SIG-M5 treated with dmso at 0.1 percent for 504 hours (cell line): ENCODE data around the gene TNFRSF8.
A peak's percentile ranks its signal among the peaks of the same experiment; 100 is the strongest.

Experiments
- DNase-seq: peaks from one replicate; lab custom pipeline; 2025; ENCODE audit not compliant: unreplicated experiment; lab: John Stamatoyannopoulos, UW

The TNFRSF8 gene

DNA sequence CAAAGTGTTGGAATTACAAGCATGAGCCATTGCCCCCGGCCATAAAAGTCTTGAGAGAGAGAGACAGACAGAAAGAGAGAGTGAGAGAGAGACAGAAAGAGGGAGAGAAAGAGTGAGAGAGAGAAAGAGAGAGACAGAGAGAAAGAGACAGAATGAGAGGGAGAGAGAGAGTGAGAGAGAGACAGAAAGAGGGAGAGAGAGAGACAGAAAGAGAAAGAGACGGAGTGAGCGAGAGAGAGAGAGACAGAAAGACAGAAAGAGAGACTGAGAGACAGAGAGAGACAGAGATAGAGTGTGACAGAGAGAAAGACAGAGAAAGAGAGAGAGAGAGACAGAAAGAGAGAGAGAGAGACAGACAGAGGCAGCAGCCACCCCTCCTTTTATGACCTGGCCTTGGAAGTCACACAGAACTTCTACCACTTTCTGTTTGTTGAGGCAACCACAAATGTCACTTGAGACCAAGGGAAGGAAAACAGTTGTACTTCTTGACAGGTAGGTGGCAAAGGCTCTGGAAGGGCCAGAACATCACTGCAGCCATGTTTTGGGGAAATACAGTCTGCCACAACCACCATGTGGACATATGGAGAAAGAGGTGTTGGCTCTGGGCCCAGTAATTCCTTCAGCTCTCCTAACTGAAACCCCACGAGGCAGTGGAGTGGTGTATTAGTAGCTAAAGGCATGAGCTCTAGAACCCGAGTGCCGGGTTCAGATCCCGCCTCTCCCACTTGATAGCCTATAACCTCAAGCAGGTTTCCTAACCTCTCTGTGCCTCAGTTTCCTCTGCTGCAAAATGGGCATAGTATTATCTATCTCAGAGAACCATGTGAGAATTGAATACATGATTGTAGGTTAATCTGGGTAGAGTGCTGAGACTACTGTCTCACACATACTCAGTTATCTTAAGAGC, 50.6 kb downstream of the TNFRSF8 start:
- DNase-seq, result no peak

DNA sequence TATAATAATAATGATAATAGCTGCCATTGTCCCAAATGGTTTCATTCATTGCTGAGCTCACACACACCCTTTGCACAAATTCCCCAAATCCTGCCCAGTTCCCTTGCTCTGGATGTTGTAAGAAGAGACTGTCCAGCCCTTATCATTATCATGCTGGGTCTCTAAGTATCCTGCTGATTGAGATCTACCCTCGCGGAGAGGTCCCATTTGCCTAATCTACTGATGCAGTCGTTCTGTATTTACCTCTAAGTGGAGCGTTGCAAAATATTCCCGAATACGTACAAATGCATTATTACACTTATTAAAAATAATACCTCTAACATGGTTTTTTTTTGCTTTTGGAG, 51.2 kb downstream of the TNFRSF8 start:
- DNase-seq, result no peak

DNA sequence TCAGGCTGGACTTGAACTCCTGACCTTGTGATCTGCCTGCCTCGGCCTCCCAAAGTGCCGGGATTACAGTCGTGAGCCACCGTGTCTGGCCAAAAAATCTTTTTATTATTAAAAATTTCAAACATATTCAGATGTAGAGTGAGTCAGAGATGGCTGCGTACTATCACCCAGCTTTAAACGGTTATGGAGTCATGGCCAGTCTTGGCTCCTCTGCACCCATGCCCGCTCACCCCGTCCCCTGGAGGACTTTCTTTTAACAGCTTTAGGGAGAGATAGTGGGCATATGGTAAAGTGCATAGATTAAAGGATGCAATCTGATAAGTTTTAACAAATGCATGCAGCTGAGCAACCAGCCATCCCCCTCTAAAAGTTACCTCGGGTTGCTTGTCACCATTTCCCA, 51.8 kb downstream of the TNFRSF8 start:
- DNase-seq, result no peak

DNA sequence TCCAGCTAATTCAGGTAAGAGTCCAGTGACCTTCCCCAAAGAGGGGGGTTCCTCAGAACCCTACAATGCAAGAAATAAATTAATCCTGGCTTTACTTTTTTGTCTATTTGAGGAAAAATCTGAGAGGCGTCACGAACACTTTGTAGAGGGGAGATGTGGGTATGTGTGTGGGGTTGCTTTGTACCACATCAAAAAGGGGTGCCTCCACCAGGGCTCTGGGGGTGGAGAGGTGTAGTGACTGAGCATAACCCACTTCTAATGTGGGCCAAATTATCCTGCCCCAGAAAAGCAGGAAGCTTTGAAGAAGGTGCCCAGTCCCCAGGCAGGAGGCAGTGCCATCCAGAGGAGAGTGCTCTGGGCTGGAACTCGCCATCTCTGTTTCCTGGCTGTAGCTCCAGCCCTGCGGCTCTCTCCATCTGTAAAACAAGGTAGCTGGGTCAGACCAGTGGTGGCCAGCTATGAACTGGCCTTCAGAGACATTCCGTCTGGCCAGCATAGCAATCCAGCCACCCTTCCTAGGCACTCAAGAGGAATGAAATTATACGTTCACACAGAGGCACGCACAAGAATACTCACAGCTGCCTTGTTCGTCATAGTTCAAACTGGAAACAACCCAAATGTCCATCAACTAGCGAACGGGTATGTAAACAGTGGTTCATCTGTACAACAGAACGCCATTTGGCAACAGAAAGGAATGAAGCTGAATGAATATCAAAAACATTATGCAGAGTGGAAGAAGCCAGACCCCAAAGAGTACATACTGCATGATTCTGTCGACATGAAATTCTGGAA, 58.3 kb downstream of the TNFRSF8 start:
- DNase-seq, result no peak

DNA sequence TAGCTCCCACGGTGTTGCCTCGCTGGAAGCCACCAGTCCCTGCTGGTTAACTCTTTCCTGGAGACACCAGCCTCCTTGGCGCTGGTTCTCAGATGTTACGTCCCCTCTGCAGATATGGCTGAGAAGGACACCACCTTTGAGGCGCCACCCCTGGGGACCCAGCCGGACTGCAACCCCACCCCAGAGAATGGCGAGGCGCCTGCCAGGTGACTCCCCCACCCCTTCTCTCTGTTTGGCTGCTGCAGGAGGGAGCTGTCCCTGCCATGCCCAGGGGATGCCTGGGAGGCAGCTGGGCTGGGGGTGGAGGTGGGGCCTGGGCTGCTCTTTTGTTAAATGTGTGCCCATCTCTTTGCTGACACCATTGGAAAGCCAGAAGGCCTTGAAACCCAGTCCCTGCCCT, 60.1 kb downstream of the TNFRSF8 start:
- DNase-seq, result no peak

DNA sequence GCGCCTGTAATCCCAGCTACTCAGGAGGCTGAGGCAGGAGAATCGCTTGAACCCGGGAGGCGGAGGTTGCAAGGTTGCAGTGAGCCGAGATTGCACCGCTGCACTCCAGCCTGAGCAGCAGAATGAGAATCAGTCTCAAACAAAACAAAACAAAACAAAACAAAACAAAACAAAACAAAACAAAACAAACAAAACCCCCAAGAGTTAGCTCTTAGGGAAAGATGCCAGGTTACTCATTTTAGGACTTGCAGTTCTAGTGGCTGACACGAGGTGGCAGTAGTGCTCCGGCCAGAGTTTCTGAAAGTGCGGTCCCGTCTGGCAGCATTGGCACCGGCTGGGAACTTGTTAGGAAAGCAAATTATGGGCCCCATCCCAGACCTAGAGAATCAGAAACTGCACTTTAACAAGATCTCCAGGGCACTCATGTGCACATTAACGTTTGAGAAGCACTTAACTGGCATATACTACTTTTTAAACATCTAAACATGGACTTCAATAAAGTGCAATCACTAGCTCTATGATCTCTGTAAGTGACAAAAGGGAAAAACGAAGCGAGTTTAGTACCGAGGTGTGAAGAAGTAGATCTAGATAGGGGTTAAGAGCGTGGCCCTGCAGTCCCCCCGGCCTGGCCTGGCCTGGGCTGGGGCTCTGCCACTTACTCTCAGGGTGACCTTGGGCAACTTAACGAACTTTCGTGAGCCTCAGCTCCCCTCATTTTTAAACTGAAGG, 61.8 kb downstream of the TNFRSF8 start:
- peak; percentile 73 for DNase-seq

DNA sequence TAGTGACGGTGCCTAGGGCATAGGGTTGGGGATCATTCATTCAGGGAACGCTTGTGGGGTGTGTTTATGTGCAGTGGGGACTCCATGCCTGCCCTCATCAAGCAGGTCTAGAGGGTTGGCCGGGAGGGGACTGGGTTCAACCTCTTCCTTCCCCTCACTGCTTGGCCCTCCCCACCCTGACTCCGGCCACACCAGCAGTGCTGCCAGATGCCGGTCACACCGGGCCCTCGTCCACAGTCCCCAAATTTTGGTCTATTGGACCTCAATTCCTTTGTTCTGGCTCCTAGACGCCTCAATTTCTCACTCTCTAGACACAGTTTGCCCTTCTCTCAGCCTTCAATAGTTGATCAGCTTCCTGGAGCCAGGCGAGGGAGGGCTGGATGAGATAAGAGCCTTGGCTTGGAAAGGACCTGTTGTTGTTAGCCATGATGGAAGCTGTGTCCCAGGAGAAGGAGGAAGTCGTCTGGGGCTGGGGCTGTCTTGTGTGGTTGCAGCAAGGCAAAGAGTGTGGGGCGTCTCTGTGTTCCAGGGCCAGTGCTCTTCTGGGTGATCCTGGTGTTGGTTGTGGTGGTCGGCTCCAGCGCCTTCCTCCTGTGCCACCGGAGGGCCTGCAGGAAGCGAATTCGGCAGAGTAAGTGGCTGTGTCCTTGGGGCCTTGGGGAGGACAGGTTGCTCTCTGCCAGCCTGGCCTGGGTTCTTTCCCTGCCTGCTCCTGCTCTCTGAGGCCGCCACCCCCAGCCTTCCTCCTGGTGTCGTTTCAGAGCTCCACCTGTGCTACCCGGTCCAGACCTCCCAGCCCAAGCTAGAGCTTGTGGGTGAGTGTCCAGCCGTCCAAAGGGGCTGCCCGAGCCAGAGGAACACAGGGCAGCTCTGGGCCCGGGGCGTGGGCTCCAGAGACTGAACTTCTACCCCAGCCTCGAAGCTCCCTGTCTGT, 62.6 kb downstream of the TNFRSF8 start:
- DNase-seq, result no peak

DNA sequence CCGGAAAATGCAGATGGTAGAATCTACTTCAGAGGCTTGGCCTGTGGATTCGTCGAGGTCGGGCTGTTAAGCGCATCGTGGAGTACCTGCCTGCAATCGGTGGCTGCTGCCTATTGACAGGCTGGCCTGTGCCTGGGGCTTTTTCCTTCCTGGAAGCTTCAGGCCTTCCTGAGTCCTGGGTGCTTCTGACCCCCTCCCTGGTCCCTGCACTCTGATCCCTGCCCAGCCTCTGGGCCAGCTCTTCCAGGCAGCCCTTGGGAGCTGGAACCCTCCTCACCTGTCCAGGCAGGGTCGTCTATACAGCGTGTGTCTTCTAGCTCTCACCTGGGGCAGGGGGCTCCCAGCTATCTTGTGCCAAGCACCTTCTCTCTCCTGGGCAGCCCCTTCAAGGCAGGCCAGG, 63.7 kb downstream of the TNFRSF8 start:
- DNase-seq, result no peak

DNA sequence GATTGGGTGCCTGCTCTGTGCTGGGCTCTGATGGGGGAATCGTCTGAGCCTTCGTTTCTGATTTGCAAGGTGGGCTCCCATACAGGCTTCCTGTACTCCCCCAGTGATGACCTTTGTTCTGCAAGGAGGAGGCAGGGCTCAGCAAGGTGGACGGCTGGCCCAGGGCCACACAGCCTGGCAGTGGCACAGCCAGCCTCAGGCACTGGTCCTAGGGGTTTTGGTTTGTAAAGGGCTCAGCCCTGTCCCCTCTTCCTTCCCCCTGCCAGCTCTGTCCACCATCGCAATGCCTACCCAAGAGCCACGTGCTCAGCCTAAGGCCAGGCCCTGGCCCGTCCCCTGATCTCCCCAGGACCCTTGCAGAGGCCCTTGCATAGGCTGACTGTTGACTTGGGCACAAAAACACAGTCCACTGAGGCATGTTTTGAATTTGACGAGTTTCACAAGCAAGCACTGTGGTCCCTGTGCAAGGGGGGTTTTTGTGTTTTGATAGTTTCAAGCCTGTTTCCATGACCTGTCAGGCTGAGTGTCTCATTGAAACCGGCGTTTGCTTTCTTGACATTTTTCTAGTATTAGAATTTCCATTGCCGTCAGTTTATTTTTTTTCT, 64.2 kb downstream of the TNFRSF8 start:
- DNase-seq, result no peak

DNA sequence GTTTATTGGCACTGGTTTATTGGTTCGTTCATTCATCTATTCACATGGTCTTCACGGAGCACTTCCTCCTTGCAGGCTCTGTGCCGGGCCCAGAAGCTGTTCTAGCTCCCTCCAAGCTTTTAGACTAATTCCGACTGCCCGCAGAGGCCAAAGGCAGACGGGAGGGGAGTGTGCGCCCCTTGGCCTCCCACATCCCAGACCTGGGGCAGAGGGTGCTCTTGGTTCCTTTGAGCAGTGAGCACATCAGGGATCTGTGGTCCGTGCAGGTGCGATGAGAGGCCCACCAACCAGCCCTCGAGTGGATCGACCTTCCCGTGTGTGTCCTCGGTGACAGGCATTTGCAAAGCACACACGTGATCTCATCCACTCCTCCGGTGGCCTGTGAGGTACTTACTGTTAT, 65.0 kb downstream of the TNFRSF8 start:
- no peak for DNase-seq

DNA sequence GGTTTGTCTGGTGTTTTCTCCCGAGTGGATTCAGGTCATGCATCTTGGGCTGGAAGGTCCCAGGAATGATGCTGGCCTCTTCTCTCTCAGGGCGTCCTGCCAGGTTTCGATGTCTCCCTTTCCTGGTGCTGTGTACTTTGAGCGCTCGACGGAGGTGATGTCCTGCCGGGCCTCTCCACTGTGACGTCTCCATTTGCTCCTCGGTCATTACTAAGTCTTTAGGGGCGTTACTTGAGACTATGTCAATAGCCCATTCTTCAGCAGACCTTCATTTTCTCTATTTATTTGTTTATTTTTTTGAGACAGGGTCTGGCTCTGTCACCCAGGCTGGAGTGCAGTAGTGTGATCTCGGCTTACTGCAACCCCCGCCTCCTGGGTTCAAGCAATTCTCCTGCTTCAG, 66.5 kb downstream of the TNFRSF8 start:
- no peak for DNase-seq

DNA sequence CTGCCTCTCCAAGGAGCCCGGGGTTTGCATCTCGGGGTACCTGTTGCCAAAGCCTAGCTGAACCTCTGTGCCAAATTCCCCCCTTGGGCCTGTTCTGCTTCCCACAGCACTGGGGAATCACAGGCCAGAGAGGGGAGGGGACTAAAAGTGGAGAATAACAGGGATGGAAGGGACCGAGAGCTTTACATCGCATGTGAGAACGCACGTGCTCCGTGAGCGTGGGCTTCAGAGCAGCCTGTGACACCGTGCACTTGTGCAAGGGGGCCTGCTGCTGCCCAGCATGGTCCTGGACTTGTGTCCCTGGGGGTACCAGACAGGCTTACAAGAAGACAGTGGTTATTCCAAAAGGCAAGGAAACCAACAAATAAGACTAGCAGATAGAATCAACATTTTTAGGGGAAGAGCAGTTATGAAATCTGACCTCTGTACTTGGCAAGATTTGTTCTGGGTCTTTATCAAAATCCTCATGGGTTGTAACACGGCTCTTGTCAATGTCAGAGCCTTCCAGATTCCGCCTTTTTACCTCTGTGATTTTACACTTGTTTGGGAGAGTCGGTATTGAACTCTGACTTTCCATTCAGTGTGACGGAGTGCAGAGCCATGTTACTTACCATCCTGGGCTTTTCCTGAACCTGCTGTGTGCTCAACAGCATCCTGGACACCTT, 67.5 kb downstream of the TNFRSF8 start:
- DNase-seq, result no peak

DNA sequence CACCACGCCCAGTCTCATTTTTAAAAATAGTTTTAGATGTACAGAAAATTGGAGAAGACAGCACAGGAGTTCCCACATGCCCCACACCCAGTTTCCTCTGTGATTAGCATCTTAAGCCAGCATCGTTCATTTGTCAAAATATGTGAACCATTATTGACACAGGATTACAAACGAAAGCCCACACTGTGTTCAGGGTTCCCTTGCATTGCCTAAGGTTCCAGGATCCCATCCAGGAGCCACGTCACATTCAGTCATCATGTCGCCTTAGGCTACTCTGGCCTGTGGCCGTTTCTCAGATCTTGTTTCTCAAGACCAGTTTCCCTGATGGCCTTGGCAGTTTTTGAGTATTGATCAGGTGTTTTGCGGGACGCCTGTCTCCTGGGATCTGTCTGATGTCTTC, 69.0 kb downstream of the TNFRSF8 start:
- DNase-seq, result no peak

DNA sequence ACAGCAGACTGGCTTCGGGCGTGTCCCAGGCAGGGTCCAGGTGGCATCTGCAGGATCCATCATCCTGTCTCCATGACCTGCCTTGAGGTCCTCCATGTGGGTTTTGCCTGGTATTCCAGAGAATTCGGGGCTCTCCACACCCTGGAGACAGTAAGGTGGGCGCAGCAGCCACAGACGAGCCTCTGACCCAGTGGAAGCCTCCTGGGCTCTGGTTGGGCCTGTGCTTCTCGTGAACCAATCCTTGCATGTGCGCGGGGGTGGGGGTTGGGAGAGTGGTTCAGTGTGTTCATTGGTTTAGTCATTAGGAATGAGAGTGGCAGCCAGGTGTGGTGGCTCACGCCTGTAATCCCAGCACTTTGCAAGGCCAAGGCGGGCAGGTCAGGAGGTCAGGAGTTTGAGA, 71.6 kb downstream of the TNFRSF8 start:
- no peak for DNase-seq

DNA sequence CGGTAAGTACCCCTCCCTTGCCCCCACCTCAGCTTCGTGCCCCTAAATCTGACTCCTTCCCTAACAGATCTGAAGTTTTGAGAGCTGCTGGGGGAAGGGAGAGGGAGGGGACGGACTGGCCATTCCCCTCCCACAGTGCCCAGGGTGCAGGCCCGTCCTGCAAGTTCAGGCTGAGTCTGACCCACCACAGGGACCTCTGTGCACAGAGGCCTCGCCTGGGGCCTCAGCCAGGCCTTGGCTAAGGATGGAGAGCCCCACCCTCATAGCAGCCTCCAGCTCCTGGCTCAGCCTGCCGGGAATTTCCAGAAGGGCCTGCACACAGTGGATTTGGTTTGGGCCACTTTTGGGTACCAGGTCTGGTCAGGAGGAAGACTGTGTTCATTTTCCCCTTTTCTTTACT, 72.5 kb downstream of the TNFRSF8 start:
- DNase-seq, result no peak

DNA sequence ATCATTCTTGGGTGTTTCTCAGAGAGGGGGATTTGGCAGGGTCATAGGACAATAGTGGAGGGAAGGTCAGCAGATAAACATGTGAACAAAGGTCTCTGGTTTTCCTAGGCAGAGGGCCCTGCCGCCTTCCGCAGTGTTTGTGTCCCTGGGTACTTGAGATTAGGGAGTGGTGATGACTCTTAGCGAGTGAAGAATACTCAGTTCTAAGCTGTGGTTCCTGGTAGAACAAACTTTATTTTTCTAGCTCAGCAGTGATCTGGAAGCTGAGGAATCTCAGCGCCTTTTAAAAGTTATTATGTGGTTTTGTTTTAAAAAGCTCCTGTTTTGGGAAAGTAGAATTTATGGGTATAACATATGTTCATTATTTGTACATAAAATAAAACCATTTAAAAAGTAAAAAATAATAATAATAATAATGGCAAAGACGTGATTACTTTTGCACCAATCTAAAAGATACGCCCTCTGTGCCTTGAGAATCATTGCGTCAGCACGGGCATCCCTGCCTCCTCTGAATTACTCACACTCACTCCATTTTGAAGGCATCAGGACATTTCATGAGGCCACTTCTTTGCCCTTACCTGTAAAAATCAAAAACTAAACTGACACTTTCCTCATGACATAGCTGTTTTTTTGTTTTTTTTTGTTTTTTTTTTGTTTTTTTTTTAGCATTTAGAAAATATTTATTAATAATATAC, 74.0 kb downstream of the TNFRSF8 start:
- DNase-seq, result no peak

DNA sequence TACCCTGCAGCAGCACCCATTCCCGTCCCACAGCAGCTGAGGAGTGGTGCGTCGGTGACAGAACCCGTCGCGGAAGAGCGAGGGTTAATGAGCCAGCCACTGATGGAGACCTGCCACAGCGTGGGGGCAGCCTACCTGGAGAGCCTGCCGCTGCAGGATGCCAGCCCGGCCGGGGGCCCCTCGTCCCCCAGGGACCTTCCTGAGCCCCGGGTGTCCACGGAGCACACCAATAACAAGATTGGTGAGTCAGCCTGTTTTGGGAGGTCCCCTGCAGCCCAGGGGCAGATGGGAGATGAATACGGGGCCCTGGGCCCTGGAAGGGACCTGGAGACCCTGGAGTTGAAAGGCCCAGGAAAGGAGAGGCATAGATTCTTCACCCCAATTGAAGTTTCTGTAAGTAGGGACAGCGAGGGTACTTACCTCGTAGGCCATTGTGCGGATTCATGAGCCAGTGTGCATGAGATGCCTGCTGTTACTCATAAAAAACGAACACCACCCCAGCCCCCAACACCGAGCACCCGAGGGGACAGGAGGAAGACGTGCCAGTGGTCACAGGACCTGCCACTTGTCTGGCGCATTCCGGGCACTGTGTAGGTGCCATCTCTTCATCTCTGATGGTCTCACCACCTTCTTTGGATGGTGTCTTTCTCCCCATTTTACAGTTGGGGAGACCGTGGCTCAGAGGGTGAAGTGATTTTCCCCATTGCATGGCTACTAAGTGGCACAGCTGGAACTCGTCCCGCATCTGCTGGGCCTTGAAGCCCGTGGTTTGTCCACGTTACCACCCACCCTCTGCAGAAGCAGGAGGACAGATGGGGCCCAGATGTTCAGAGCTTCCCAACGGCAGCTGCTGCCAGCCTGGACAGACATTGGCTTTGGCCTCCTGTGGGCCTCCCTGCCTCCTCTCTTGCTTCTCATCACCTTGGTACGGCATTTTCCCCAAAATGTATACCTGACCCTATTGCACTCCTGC, 75.4 kb downstream of the TNFRSF8 start:
- no peak for DNase-seq

DNA sequence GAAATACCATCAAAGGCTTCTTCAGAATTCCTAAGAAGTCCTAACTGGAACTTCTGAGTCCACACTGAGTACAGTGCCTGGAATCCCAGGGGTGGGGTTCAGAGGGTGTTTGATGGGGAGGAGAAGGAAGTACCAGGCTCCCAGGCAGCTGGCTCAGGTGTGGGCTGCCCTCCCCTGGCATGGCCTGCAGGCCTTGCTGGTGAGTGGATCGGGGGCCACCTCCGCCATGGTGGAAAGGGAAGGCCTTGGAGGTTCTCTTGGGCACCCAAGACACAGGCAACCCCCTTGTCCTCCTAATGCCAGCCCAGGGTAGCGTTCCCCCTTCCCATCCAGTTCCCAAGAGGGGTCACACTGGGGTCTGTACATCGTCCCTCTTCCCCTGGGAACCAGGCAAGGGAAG, 76.9 kb downstream of the TNFRSF8 start:
- no peak for DNase-seq
